Activated CD4-positive, alpha-beta T cell treated with anti-CD3 and anti-CD28 coated beads, Interleukin-2, amount 50 U/mL, for 16 hours (primary cell): ENCODE measurements around the gene ASIP.

Experiments used
- DNase-seq: peaks from one replicate; pipeline ENCODE4 v3.0.0-alpha.2; 2020

ASIP gene

GRCh38 chr20:34312544-34313217, 71.5 kb downstream of the ASIP start:
- peak; percentile 91 for DNase-seq

GRCh38 chr20:34315236-34315635, 74.0 kb downstream of the ASIP start:
- no peak for DNase-seq

GRCh38 chr20:34316196-34316814, 75.1 kb downstream of the ASIP start:
- DNase-seq: no peak
